ENCODE measurements around the gene RAB11FIP3. TPM values are rescaled to one million over a fixed set of nuclear protein-coding genes. Genes with fewer than 3 reads are reported as not detected.
"Not testable (repeated sequence)": the region's sequence is repeated elsewhere in the genome, so short reads cannot be mapped to it uniquely, and the experiment has no call there.

RAB11FIP3 gene
- total and polyA plus RNA-seq, 10 donors = 12.3 to 52.7 (median 35.5) TPM

DNA sequence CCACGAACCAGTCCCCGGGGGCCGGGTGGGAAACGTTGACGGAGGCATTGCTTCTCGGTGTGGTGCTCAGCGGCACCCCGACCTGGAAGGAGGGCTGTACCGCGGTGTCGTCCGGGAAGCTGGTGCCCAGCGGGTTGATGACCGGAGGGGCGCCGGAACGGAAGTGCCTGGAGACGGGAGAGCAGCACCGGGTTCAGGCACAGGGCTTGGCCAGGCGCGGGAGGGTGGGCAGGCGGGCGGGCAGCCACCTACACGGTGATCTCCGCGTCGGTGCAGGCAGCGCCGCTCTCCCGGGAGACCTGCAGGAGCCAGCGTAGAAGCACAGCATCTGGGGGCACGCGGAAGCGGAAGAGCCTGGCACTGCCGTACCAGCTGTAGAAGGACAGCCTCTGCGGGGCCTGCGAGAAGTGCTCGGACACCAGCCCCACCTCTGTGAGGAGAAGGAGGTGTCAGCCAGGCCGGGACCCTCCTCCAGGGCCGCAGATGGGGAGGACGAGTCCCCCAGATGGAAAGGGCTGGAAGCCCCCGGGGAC, 48.0 kb upstream of the RAB11FIP3 start:
- DNase-seq = peak; percentile 76
- 90 to 95% (median 91%) methylated on average over 34 to 42 of the region's 42 CpGs for WGBS, 5 donors
- Histone ChIP-seq H3K27ac (no peak overlapping the region), H3K4me1 (peaks cover 0 to 33% (median 27%) of the 10 kb centered on the region in 6 donors), H3K4me3 (no peak overlapping the region), H3K9me3 (no peaks in the 10 kb centered on the region), H3K27me3 (replicated peaks in 1 of 7) (no peaks in the 10 kb centered on the region), H3K36me3 (peaks cover 0 to 54% (median 49%) of the 10 kb centered on the region in 6 donors)
- peak in 1 of 3 donors; percentile 23 for TF ChIP-seq POLR2AphosphoS5 (IDR thresholded peaks at IDR 0.05)
- TF ChIP-seq, protein P1, sequence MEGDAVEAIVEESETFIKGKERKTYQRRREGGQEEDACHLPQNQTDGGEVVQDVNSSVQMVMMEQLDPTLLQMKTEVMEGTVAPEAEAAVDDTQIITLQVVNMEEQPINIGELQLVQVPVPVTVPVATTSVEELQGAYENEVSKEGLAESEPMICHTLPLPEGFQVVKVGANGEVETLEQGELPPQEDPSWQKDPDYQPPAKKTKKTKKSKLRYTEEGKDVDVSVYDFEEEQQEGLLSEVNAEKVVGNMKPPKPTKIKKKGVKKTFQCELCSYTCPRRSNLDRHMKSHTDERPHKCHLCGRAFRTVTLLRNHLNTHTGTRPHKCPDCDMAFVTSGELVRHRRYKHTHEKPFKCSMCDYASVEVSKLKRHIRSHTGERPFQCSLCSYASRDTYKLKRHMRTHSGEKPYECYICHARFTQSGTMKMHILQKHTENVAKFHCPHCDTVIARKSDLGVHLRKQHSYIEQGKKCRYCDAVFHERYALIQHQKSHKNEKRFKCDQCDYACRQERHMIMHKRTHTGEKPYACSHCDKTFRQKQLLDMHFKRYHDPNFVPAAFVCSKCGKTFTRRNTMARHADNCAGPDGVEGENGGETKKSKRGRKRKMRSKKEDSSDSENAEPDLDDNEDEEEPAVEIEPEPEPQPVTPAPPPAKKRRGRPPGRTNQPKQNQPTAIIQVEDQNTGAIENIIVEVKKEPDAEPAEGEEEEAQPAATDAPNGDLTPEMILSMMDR (IDR thresholded peaks at IDR 0.05 in 8 of 11, conservative IDR thresholded peaks at IDR 0.05 in 3 of 11) = no peak
- intact Hi-C loops (cut with DNase I; ENCODE audit: low total_unique reads) = no loop called here

DNA sequence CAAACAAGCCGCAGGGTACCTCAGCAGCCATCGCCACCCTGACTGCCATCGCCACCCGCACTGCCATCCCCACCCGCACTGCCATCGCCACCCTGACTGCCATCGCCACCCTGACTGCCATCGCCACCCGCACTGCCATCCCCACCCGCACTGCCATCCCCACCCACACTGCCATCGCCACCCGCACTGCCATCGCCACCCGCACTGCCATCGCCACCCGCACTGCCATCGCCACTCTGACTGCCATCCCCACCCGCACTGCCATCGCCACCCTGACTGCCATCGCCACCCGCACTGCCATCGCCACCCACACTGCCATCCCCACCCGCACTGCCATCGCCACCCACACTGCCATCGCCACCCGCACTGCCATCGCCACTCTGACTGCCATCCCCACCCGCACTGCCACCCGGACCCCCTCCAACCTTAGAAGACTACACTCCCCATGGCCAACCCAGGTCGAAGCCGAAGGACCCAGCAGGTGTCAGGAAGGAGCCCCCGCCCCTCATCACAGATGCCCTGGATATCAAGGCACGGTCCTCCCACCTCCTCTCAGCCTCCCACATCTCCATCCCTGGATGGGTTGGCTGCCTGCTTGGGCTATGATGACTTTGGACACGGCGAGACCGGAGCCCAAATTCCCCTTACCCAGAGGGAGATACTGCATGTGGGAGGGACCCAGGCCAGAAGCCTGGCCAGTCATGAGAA, 47.2 kb upstream of the RAB11FIP3 start:
- DNase-seq = peak; percentile 63
- H3K4me3 ChIP-seq; intact Hi-C loops (cut with DNase I; ENCODE audit: low total_unique reads); H3K27me3 ChIP-seq (replicated peaks in 1 of 7); H3K9me3 ChIP-seq; H3K27ac ChIP-seq: not testable (repeated sequence)
- 92 to 93% (median 93%) methylated on average over 34 to 36 of the region's 36 CpGs for WGBS, 5 donors
- Histone ChIP-seq H3K36me3 (peaks cover 0 to 47% (median 41%) of the 10 kb centered on the region in 6 donors), H3K4me1 (peaks cover 8 to 41% (median 35%) of the 10 kb centered on the region in 6 donors)

- Histone ChIP-seq H3K4me1 (peaks cover 13 to 47% (median 40%) of the 10 kb centered on the region in 6 donors), H3K4me3 (no peak overlapping the region), H3K36me3 (peaks cover 0 to 41% (median 37%) of the 10 kb centered on the region in 6 donors), H3K9me3 (no peaks in the 10 kb centered on the region), H3K27ac (peak overlapping the region in 2 of 8 donors; percentile 91 to 92), H3K27me3 (replicated peaks in 1 of 7) (no peaks in the 10 kb centered on the region)
- intact Hi-C loops (cut with DNase I; ENCODE audit: low total_unique reads) = no loop called here
- WGBS, 5 donors = 79 to 85% (median 82%) methylated on average over 13 to 14 of the region's 14 CpGs
- DNase-seq = peak; percentile 70
- peak in 1 of 3 donors; percentile 16 for TF ChIP-seq POLR2AphosphoS5 (IDR thresholded peaks at IDR 0.05)
- TF ChIP-seq POLR2A (IDR thresholded peaks at IDR 0.05) = no peak
Observed at GRCh38 chr16:378821-379182, 46.6 kb upstream of the RAB11FIP3 start.

DNA sequence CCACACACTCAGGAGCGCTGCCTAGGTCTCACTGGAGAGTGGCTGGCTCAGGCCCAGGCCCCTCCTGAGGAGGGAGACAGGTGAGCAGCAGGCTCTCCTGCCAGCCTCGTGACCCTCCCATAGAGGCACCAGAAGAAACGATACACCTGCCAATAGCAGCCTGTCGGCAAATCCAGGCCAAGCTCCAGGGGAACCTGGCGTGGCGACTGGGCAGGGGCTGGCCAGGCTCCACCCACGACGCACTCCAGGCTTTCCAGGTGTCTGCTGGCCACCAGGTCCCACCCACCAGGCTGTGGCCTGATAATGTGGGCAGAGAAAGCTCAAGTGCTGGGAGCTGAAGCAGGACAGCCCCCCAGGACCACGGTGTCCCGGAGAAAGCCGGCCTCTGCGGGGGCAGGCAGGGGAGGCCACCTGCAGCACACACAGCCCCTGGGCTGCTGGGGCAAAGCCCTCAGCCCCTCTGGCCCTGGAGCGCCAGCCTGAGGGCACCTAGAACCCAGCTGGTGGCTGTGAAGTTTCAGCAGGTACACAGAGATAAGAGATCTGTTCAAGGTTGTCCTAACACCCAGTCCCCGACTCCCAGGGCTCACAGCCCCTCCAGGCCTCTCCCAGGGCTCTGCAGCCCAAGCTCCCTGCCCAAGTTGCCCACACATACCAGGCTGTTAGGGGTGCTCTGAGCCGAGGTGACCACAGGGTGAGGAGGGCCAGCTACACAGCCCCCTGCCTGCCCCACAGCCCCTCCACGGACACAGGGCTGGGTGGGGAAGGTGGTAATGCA, 46.1 kb upstream of the RAB11FIP3 start:
- DNase-seq = peak; percentile 74
- WGBS, 5 donors = 91 to 96% (median 93%) methylated on average over 11 to 16 of the region's 16 CpGs
- peak overlapping the region in 3 of 8 donors; percentile 12 to 92 (median 91) for H3K27ac ChIP-seq
- no peaks in the 10 kb centered on the region for H3K9me3 ChIP-seq
- peaks cover 0 to 36% (median 31%) of the 10 kb centered on the region in 6 donors for H3K36me3 ChIP-seq
- no peak overlapping the region for H3K4me3 ChIP-seq
- peaks cover 17 to 52% (median 46%) of the 10 kb centered on the region in 6 donors for H3K4me1 ChIP-seq
- intact Hi-C loops (cut with DNase I; ENCODE audit: low total_unique reads) = no loop called here
- TF ChIP-seq, protein P1 (IDR thresholded peaks at IDR 0.05 in 8 of 11, conservative IDR thresholded peaks at IDR 0.05 in 3 of 11) = no peak
- TF ChIP-seq POLR2A (IDR thresholded peaks at IDR 0.05) = no peak
- TF ChIP-seq POLR2AphosphoS5 (IDR thresholded peaks at IDR 0.05) = peak in 1 of 3 donors; percentile 6
- no peaks in the 10 kb centered on the region for H3K27me3 ChIP-seq (replicated peaks in 1 of 7)

Measured in spleen (tissue), 11 donors.